GM18499 (cell line): Measurements from ENCODE around the gene DSG3.

Experiments
- ATAC-seq: cut with Tn5 transposase; IDR thresholded peaks from one replicate; pipeline ENCODE4 v1.9.1; 2021; ENCODE audit warnings: moderate number of reproducible peaks; ENCODE audit not compliant: insufficient read depth, unreplicated experiment

Gene DSG3

GRCh38 chr18:31447530-31448191 lies at the start of gene DSG3:
DSG3 (plus strand) TSS chr18:31447741; CDS start chr18:31447878, 137 bp downstream.
- ATAC-seq, result no peak

- ATAC-seq, result no peak
Observed at GRCh38 chr18:31398191-31398590, 49.4 kb upstream of the DSG3 start.

GRCh38 chr18:31399306-31400032 lies 48.1 kb upstream of the DSG3 start:
- ATAC-seq, result no peak

GRCh38 chr18:31401156-31402025 lies 46.1 kb upstream of the DSG3 start:
- no peak for ATAC-seq

GRCh38 chr18:31402026-31402373 lies 45.5 kb upstream of the DSG3 start:
- ATAC-seq, result no peak

- no peak for ATAC-seq
Observed at GRCh38 chr18:31403409-31403808, 44.1 kb upstream of the DSG3 start.

GRCh38 chr18:31407649-31408048 lies 39.9 kb upstream of the DSG3 start:
- no peak for ATAC-seq

- ATAC-seq, result no peak
Observed at GRCh38 chr18:31409276-31409675, 38.3 kb upstream of the DSG3 start.

- no peak for ATAC-seq
Observed at GRCh38 chr18:31410716-31411483, 36.6 kb upstream of the DSG3 start.

- no peak for ATAC-seq
Observed at GRCh38 chr18:31413137-31413536, 34.4 kb upstream of the DSG3 start.

- ATAC-seq, result no peak
Observed at GRCh38 chr18:31417850-31418249, 29.7 kb upstream of the DSG3 start.

- ATAC-seq, result no peak
Observed at GRCh38 chr18:31419457-31419932, 28.0 kb upstream of the DSG3 start.

GRCh38 chr18:31420032-31420431 lies 27.5 kb upstream of the DSG3 start:
- no peak for ATAC-seq

- no peak for ATAC-seq
Observed at GRCh38 chr18:31420524-31420923, 27.0 kb upstream of the DSG3 start.

GRCh38 chr18:31424383-31424988 lies 23.1 kb upstream of the DSG3 start:
- ATAC-seq, result peak; percentile 70

GRCh38 chr18:31426021-31426420 lies 21.5 kb upstream of the DSG3 start:
- ATAC-seq, result no peak

GRCh38 chr18:31426871-31427406 lies 20.6 kb upstream of the DSG3 start:
- ATAC-seq, result no peak

GRCh38 chr18:31428211-31428610 lies 19.3 kb upstream of the DSG3 start:
- ATAC-seq, result no peak

GRCh38 chr18:31429623-31430022 lies 17.9 kb upstream of the DSG3 start:
- ATAC-seq, result no peak

GRCh38 chr18:31430072-31430471 lies 17.5 kb upstream of the DSG3 start:
- ATAC-seq, result no peak
